Measurements from ENCODE around the gene CDH13.

- TF ChIP-seq POLR2A (IDR thresholded peaks at IDR 0.05) (no peak), CTCF (IDR thresholded peaks at IDR 0.05) (no peak)
Measured at GRCh38 chr16:83302853-83303252, 676.1 kb downstream of the CDH13 start.

Data from thyroid gland (tissue), 4 donors.